H9 (cell line): ENCODE measurements around the gene E2F4. TPM values are rescaled to one million over a fixed set of nuclear protein-coding genes. Genes with fewer than 3 reads are reported as not detected.

Source experiments
- DNase-seq: peaks from one replicate; pipeline ENCODE4 v3.0.0-alpha.2; 2017
- H2AFZ ChIP-seq: one replicate; pipeline ENCODE4 v1.6.1; 2013; ENCODE audit warnings: mild to moderate bottlenecking, low read length, control low read depth, moderate library complexity
- H2AK5ac ChIP-seq: 2 replicates; pipeline ENCODE4 v1.6.1; 2013; ENCODE audit warnings: low read length, control low read depth, mixed read lengths; ENCODE audit not compliant: insufficient read length
- H2BK120ac ChIP-seq: one replicate; pipeline ENCODE4 v1.6.1; 2013; ENCODE audit warnings: low read depth, mild to moderate bottlenecking, low read length, control low read depth, inconsistent platforms; ENCODE audit not compliant: poor library complexity, severe bottlenecking
- H2BK12ac ChIP-seq: 2 replicates; pipeline ENCODE4 v1.6.1; 2013; ENCODE audit warnings: low read length, control low read depth, mixed read lengths, low read depth; ENCODE audit not compliant: insufficient read length
- H2BK15ac ChIP-seq: 2 replicates; pipeline ENCODE4 v1.6.1; 2013; ENCODE audit warnings: low read depth, low read length, control low read depth
- H2BK20ac ChIP-seq: one replicate; pipeline ENCODE4 v1.6.1; 2013; ENCODE audit warnings: low read depth, mild to moderate bottlenecking, low read length, control low read depth, inconsistent platforms; ENCODE audit not compliant: poor library complexity, severe bottlenecking
- H2BK5ac ChIP-seq: 2 replicates; pipeline ENCODE4 v1.6.1; 2013; ENCODE audit warnings: low read length, control low read depth, mixed read lengths; ENCODE audit not compliant: insufficient read length
- H3K14ac ChIP-seq: 2 replicates; pipeline ENCODE4 v1.6.1; 2013; ENCODE audit warnings: low read length, control low read depth; ENCODE audit not compliant: insufficient read depth
- H3K18ac ChIP-seq: 2 replicates; pipeline ENCODE4 v1.6.1; 2013; ENCODE audit warnings: low read depth, mild to moderate bottlenecking, mixed read lengths, low read length, control low read depth; ENCODE audit not compliant: insufficient read length
- H3K23ac ChIP-seq: 2 replicates; pipeline ENCODE4 v1.6.1; 2013; ENCODE audit warnings: low read length, control low read depth, mixed read lengths, low read depth; ENCODE audit not compliant: insufficient read length
- H3K23me2 ChIP-seq: 2 replicates; pipeline ENCODE4 v1.6.1; 2013; ENCODE audit warnings: low read depth, mild to moderate bottlenecking, mixed read lengths, low read length, control low read depth; ENCODE audit not compliant: insufficient read length, poor library complexity, severe bottlenecking
- H3K27ac ChIP-seq: 2 replicates; pipeline ENCODE4 v1.5.1; 2013; ENCODE audit warnings: low read length, control low read depth, mixed read lengths, low read depth; ENCODE audit not compliant: insufficient read length
- H3K27me3 ChIP-seq: 2 replicates; pipeline ENCODE4 v1.6.1; 2013; ENCODE audit warnings: low read length, control low read depth, inconsistent platforms; ENCODE audit not compliant: insufficient read depth
- H3K4ac ChIP-seq: 2 replicates; pipeline ENCODE4 v1.6.1; 2013; ENCODE audit warnings: low read depth, mild to moderate bottlenecking, control low read depth, inconsistent platforms, low read length, moderate library complexity
- H3K4me1 ChIP-seq: 2 replicates; pipeline ENCODE4 v1.6.1; 2013; ENCODE audit warnings: low read length, control low read depth, inconsistent platforms; ENCODE audit not compliant: insufficient read depth
- H3K4me2 ChIP-seq: 2 replicates; pipeline ENCODE4 v1.6.1; 2013; ENCODE audit warnings: low read length, control low read depth, mixed read lengths; ENCODE audit not compliant: insufficient read length, insufficient read depth
- H3K56ac ChIP-seq: 2 replicates; pipeline ENCODE4 v1.6.1; 2013; ENCODE audit warnings: low read depth, mild to moderate bottlenecking, mixed read lengths, low read length, control low read depth; ENCODE audit not compliant: insufficient read length
- H3K79me1 ChIP-seq: 2 replicates; pipeline ENCODE4 v1.6.1; 2013; ENCODE audit warnings: low read depth, mild to moderate bottlenecking, moderate library complexity, low read length, control low read depth, inconsistent platforms; ENCODE audit not compliant: insufficient read depth, poor library complexity, severe bottlenecking
- H3K79me2 ChIP-seq: 2 replicates; pipeline ENCODE4 v1.6.1; 2013; ENCODE audit warnings: low read length, control low read depth, inconsistent platforms; ENCODE audit not compliant: insufficient read depth
- H3K9ac ChIP-seq: 2 replicates; pipeline ENCODE4 v1.6.1; 2013; ENCODE audit warnings: low read length, control low read depth, mixed read lengths; ENCODE audit not compliant: insufficient read length; ENCODE audit errors: extremely low read depth
- H3K9me3 ChIP-seq: one replicate; pipeline ENCODE4 v1.6.1; 2013; ENCODE audit warnings: low read depth, low read length, inconsistent platforms; ENCODE audit not compliant: control insufficient read depth
- H3T11ph ChIP-seq: one replicate; pipeline ENCODE4 v1.6.1; 2013; ENCODE audit warnings: mild to moderate bottlenecking, low read length, control low read depth, inconsistent platforms
- H4K20me1 ChIP-seq: one replicate; pipeline ENCODE4 v1.6.1; 2013; ENCODE audit not compliant: control insufficient read depth, insufficient read length, insufficient read depth
- H4K5ac ChIP-seq: 2 replicates; pipeline ENCODE4 v1.6.1; 2013; ENCODE audit warnings: low read depth, mild to moderate bottlenecking, mixed read lengths, low read length, control low read depth; ENCODE audit not compliant: insufficient read length
- H4K8ac ChIP-seq: replicated peaks from 2 replicates; pipeline ENCODE4 v1.6.1; 2013; ENCODE audit warnings: low read length, control low read depth, mixed read lengths, low read depth; ENCODE audit not compliant: insufficient read length
- H4K91ac ChIP-seq: 2 replicates; pipeline ENCODE4 v1.6.1; 2013; ENCODE audit warnings: low read depth, mild to moderate bottlenecking, moderate library complexity, mixed read lengths, low read length, control low read depth; ENCODE audit not compliant: insufficient read length
- H3K27ac Mint-ChIP-seq, 3 experiments: 2 replicates in 2 of 3; 3 replicates in 1 of 3; pipeline ENCODE4 v1.8.0; 2020 to 2021; ENCODE audit warnings: mixed read lengths in 3 of 3, mild to moderate bottlenecking in 1 of 3, moderate library complexity in 1 of 3
- H3K27me3 Mint-ChIP-seq: 2 replicates; pipeline ENCODE4 v1.8.0; 2021; ENCODE audit warnings: low read depth, mild to moderate bottlenecking, moderate library complexity, mixed read lengths
- H3K36me3 Mint-ChIP-seq, 3 experiments: 2 replicates in 2 of 3; 3 replicates in 1 of 3; pipeline ENCODE4 v1.8.0; 2020 to 2021; ENCODE audit warnings: low read depth in 3 of 3, mixed read lengths in 3 of 3; ENCODE audit not compliant: insufficient read depth in 1 of 3
- H3K4me1 Mint-ChIP-seq, 2 experiments: 2 replicates each; pipeline ENCODE4 v1.8.0; 2020; ENCODE audit warnings: mixed read lengths in 2 of 2
- H3K4me3 Mint-ChIP-seq, 2 experiments: 2 replicates in 1 of 2; 3 replicates in 1 of 2; pipeline ENCODE4 v1.8.0; 2020 to 2021; ENCODE audit warnings: mild to moderate bottlenecking in 2 of 2, mixed read lengths in 2 of 2, moderate library complexity in 1 of 2
- H3K9me3 Mint-ChIP-seq, 2 experiments: 2 replicates in 1 of 2; 3 replicates in 1 of 2; pipeline ENCODE4 v1.8.0; 2020; ENCODE audit warnings: mild to moderate bottlenecking in 2 of 2, mixed read lengths in 2 of 2, moderate library complexity in 1 of 2
- WGBS: extraction: QIAGEN DNeasy Blood & Tissue Kit; methylation state at CpG from one replicate; pipeline ENCODE4 v1.1.7; 2013; ENCODE audit warnings: missing lambda C conversion rate, low lambda C conversion rate, mixed read lengths; ENCODE audit not compliant: insufficient read length; ENCODE audit errors: extremely low coverage; 5-methylcytosine and 5-hydroxymethylcytosine counted together
- total RNA-seq: library from RNA; stranded (reverse); gene quantifications from 2 replicates; pipeline ENCODE4 v1.2.1, GENCODE V29; 2021
- TF ChIP-seq, protein P1 (sequence below): fragments of 200-600 bp; sonication (generic); conservative IDR thresholded peaks from 3 replicates; pipeline ENCODE4 v1.8.0; 2021; ENCODE audit warnings: antibody characterized with exemption, mild to moderate bottlenecking

E2F4 gene
- total RNA-seq, 1 experiment from 2014 or later, result 116 TPM

DNA sequence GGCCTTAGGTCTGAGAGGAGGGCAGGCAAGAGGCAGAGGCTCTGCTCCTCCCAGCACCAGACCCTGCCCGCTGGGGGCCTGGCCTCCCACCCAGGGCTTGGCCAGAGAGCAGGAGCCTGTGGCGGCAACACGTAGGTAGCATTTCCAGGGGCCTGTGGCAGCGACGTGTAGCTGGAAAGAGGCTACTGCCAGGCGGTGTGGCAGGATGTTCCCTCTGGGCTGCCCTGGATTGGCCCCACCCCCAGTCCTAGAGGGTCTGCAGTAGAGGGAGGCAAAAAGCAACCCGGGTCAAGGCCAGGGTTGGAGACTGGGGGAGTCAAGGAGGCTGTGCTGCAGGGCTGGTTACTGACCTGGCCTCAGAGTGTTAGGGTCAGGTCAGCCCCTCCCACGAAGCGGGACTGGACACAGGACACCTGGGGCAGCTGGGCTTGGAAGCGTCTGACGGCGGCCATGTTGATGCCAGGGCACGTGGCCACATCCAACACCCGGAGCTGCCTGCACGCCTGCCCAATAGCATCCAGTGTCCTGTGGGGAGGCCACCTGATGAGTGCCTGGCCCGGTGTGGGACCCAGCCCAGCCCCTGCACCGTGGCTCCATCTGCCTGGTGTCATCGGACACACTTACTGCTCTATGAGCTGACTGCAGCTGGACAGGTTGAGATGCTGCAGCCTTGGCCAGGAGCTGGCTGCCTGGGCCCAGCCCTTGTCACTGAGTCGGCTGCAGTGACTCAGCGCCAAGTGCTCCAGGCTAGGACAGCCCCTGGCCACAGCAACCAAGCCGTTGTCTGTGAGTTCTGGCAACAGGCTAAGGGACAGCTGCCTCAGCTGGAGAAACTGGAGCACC is 15.5 kb downstream of the E2F4 start:
- no peak overlapping the region for H4K8ac ChIP-seq
- H4K20me1 ChIP-seq, result no peaks in the 10 kb centered on the region
- no CpG with 5 or more reads among the region's 21 CpGs for WGBS
- TF ChIP-seq, protein P1, sequence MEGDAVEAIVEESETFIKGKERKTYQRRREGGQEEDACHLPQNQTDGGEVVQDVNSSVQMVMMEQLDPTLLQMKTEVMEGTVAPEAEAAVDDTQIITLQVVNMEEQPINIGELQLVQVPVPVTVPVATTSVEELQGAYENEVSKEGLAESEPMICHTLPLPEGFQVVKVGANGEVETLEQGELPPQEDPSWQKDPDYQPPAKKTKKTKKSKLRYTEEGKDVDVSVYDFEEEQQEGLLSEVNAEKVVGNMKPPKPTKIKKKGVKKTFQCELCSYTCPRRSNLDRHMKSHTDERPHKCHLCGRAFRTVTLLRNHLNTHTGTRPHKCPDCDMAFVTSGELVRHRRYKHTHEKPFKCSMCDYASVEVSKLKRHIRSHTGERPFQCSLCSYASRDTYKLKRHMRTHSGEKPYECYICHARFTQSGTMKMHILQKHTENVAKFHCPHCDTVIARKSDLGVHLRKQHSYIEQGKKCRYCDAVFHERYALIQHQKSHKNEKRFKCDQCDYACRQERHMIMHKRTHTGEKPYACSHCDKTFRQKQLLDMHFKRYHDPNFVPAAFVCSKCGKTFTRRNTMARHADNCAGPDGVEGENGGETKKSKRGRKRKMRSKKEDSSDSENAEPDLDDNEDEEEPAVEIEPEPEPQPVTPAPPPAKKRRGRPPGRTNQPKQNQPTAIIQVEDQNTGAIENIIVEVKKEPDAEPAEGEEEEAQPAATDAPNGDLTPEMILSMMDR, result no peak
- no peaks in the 10 kb centered on the region for H3K79me1 ChIP-seq
- no peak overlapping the region for H3K4me3 Mint-ChIP-seq
- H3K14ac ChIP-seq, result 0 out of 2 replicates have a peak overlapping the region, but pooled peaks have one; percentile 6
- no peaks in the 10 kb centered on the region for H3K4me1 ChIP-seq
- H3K23ac ChIP-seq, result no peak overlapping the region
- H3K36me3 Mint-ChIP-seq, result peaks cover 0 to 9% (median 0%) of the 10 kb centered on the region in 3 experiments; a peak in 2 of 7 replicates
- no peak overlapping the region for H3K56ac ChIP-seq
- H3K9me3 Mint-ChIP-seq, result no peaks in the 10 kb centered on the region
- no peaks in the 10 kb centered on the region for H3K79me2 ChIP-seq
- no peak overlapping the region for H3K9ac ChIP-seq
- H2AK5ac ChIP-seq, result no peak overlapping the region
- no peak overlapping the region for H2BK20ac ChIP-seq
- H3K9me3 ChIP-seq, result no peaks in the 10 kb centered on the region
- no peaks in the 10 kb centered on the region; the same call in 1 of the 2 replicates for H3K27me3 ChIP-seq
- H4K5ac ChIP-seq, result no peak overlapping the region
- no peak overlapping the region; the same call in 1 of the 2 replicates for H2BK15ac ChIP-seq
- no peak overlapping the region for H2BK5ac ChIP-seq
- no peak overlapping the region for H3K4me2 ChIP-seq
- H3K4me1 Mint-ChIP-seq, result peaks cover 10 to 12% of the 10 kb centered on the region in 2 experiments; a peak in 3 of 4 replicates
- H3K27ac Mint-ChIP-seq, result no peak overlapping the region
- H3K23me2 ChIP-seq, result no peaks in the 10 kb centered on the region
- no peak overlapping the region for H3K27ac ChIP-seq
- no peak overlapping the region for H2AFZ ChIP-seq
- H2BK12ac ChIP-seq, result no peak overlapping the region
- no peak overlapping the region for H3K4ac ChIP-seq
- no peak overlapping the region for H3K18ac ChIP-seq
- H3T11ph ChIP-seq, result no peak overlapping the region
- peaks cover 14% of the 10 kb centered on the region for H3K27me3 Mint-ChIP-seq
- DNase-seq, result no peak
- no peak overlapping the region for H4K91ac ChIP-seq
- no peak overlapping the region for H2BK120ac ChIP-seq
